HepG2 (cell line): ENCODE measurements around the gene TBC1D22A. TPM values are rescaled to one million over a fixed set of nuclear protein-coding genes. Genes with fewer than 3 reads are reported as not detected.

Source experiments
- GATAD2A ChIP-seq: IDR thresholded peaks from 2 replicates; pipeline ENCODE4 v1.6.1; 2016
- GMEB2 ChIP-seq: IDR thresholded peaks from 2 replicates; pipeline ENCODE4 v1.6.1; 2016; ENCODE audit warnings: missing biosample characterization, missing genetic modification reagents, low read depth
- JUND ChIP-seq: sonication (generic); formaldehyde crosslinking; IDR thresholded peaks from 2 replicates; pipeline ENCODE4 v1.8.0; 2022; ENCODE audit warnings: mild to moderate bottlenecking, missing genetic modification reagents
- NKX3-1 ChIP-seq: sonication (generic); formaldehyde crosslinking; IDR thresholded peaks from 2 replicates; pipeline ENCODE4 v1.5.0; 2020; ENCODE audit warnings: missing genetic modification reagents
- SAP130 ChIP-seq: IDR thresholded peaks from 2 replicates; pipeline ENCODE4 v1.6.1; 2016; ENCODE audit warnings: low read depth
- SPEN ChIP-seq: sonication (generic); formaldehyde crosslinking; IDR thresholded peaks from 2 replicates; pipeline ENCODE4 v1.5.1; 2020; ENCODE audit warnings: low read depth, mild to moderate bottlenecking, missing genetic modification reagents
- ZNF12 ChIP-seq: sonication (generic); formaldehyde crosslinking; IDR thresholded peaks from 2 replicates; pipeline ENCODE4 v1.5.0; 2020; ENCODE audit warnings: missing genetic modification reagents
- ZNF281 ChIP-seq: sonication (generic); formaldehyde crosslinking; IDR thresholded peaks from 2 replicates; pipeline ENCODE4 v1.4.0; 2020; ENCODE audit warnings: missing genetic modification reagents, borderline replicate concordance
- ZNF414 ChIP-seq: sonication (generic); formaldehyde crosslinking; IDR thresholded peaks from 2 replicates; pipeline ENCODE4 v1.5.0; 2020; ENCODE audit warnings: missing genetic modification reagents
- ZNF430 ChIP-seq: sonication (generic); formaldehyde crosslinking; IDR thresholded peaks from 2 replicates; pipeline ENCODE4 v1.9.0; 2021; ENCODE audit warnings: mild to moderate bottlenecking, missing genetic modification reagents
- ZNF549 ChIP-seq: sonication (generic); formaldehyde crosslinking; IDR thresholded peaks from 2 replicates; pipeline ENCODE4 v1.5.0; 2020; ENCODE audit warnings: missing genetic modification reagents
- ZNF644 ChIP-seq: IDR thresholded peaks from 2 replicates; pipeline ENCODE4 v1.6.1; 2016; ENCODE audit warnings: low read depth
- ZNF747 ChIP-seq: sonication (generic); formaldehyde crosslinking; IDR thresholded peaks from 2 replicates; pipeline ENCODE4 v1.8.1; 2023; ENCODE audit warnings: missing genetic modification reagents, mild to moderate bottlenecking, borderline replicate concordance
- ZNF781 ChIP-seq: sonication (generic); formaldehyde crosslinking; IDR thresholded peaks from 2 replicates; pipeline ENCODE4 v1.5.1; 2020; ENCODE audit warnings: borderline replicate concordance, mild to moderate bottlenecking, missing genetic modification reagents; ENCODE audit errors: not compliant biosample characterization
- polyA plus RNA-seq, 8 experiments: library from polyadenylated mRNA; depleted of rRNA in 3 of 8; stranded (reverse) in 7 of 8; unstranded in 1 of 8; fragments of >200 nt; fragmentation: Illumina TruSeq in 4 of 8; extraction: Trizol in 4 of 8; gene quantifications; 2 replicates each; pipeline versions ENCODE4 v1.2.1 to v1.2.3, GENCODE V29; 2011 to 2016; ENCODE audit warnings: low read depth in 4 of 8, missing spikeins in 1 of 8, mixed read lengths in 1 of 8; ENCODE audit not compliant: insufficient read depth in 1 of 8
- total RNA-seq, 5 experiments: library from RNA; depleted of rRNA; stranded (reverse); fragments of >200 nt; fragmentation: Illumina TruSeq; extraction: Trizol; gene quantifications; 2 replicates each; pipeline ENCODE4 v1.2.3, GENCODE V29; 2016; ENCODE audit warnings: low read depth in 1 of 5
- TF ChIP-seq, protein P1 (sequence below): sonication (generic); formaldehyde crosslinking; IDR thresholded peaks from 2 replicates; pipeline ENCODE4 v1.4.0; 2020; ENCODE audit warnings: missing genetic modification reagents, mild to moderate bottlenecking, borderline replicate concordance
- TF ChIP-seq, protein P2 (sequence below): sonication (generic); formaldehyde crosslinking; IDR thresholded peaks from 2 replicates; pipeline ENCODE4 v1.4.0; 2020; ENCODE audit warnings: missing genetic modification reagents

Gene TBC1D22A
- total and polyA plus RNA-seq, 2 of the 13 experiments (the other 11 are each of a cell fraction or from before 2014, with no cell fraction given) = 17.3 to 18.0 TPM

DNA sequence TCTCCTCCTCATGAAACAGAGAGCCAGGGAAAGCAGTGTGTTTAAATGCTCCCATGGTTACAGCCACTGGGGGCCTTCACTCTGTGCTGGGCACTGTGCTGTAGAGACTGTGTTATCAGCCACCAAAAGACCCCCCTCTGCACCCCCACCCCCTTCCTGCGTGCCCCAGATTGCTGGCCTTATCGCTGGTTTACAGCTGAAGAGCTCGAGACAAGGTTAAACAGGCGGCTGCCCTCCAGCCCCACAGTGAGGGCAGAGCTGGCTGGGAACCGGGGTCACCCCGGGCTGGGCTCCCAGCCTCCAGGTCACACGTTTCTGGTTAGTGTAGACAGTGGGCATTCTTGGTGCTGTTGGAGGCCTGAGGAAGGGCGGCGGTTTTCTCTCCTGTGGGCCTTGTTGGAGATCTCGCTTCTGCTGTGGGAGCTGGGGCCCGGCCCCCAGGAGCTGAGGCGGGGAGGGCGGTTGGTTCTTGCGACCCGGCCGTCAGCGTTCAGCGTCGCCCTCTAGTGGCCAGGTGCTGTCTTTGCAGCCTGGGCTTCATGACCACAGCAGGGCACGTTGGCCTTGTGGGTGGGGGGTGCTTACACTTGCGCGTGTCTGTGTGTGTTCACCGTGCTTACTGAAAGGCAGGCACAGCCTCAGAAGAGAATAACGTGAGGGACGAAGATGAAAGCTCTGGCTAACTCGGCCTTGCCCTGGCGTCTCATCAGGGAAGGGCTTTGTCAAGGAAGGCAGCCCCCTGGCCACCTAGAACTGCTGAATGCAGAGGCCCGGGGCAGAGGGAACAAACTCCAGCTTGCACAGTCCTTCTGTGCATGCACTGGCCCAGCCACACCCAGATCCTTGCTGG, 40.8 kb downstream of the TBC1D22A start (continued):
- TF ChIP-seq, protein P1, sequence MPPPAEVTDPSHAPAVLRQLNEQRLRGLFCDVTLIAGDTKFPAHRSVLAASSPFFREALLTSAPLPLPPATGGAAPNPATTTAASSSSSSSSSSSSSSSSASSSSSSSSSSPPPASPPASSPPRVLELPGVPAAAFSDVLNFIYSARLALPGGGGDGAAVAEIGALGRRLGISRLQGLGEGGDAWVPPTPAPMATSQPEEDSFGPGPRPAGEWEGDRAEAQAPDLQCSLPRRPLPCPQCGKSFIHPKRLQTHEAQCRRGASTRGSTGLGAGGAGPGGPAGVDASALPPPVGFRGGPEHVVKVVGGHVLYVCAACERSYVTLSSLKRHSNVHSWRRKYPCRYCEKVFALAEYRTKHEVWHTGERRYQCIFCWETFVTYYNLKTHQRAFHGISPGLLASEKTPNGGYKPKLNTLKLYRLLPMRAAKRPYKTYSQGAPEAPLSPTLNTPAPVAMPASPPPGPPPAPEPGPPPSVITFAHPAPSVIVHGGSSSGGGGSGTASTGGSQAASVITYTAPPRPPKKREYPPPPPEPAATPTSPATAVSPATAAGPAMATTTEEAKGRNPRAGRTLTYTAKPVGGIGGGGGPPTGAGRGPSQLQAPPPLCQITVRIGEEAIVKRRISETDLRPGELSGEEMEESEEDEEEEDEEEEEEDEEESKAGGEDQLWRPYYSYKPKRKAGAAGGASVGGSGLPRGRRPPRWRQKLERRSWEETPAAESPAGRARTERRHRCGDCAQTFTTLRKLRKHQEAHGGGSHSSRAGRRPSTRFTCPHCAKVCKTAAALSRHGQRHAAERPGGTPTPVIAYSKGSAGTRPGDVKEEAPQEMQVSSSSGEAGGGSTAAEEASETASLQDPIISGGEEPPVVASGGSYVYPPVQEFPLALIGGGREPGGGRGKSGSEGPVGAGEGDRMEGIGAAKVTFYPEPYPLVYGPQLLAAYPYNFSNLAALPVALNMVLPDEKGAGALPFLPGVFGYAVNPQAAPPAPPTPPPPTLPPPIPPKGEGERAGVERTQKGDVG = 0 out of 2 replicates have a peak, but pooled peaks have one; percentile 54
- TF ChIP-seq ZNF549 (CRISPR knock-in tag) (no peak), ZNF12 (CRISPR knock-in tag) (no peak), SPEN (CRISPR knock-in tag) (peak; percentile 74), GATAD2A (CRISPR knock-in tag) (0 out of 2 replicates have a peak, but pooled peaks have one; percentile 27), NKX3-1 (CRISPR knock-in tag) (no peak), ZNF644 (CRISPR knock-in tag) (no peak), ZNF781 (CRISPR knock-in tag) (no peak), JUND (CRISPR knock-in tag) (no peak), SAP130 (peak; percentile 49), ZNF414 (CRISPR knock-in tag) (no peak), ZNF430 (CRISPR knock-in tag) (no peak), ZNF281 (CRISPR knock-in tag) (no peak), GMEB2 (no peak), ZNF747 (CRISPR knock-in tag) (no peak)
- TF ChIP-seq, protein P2, sequence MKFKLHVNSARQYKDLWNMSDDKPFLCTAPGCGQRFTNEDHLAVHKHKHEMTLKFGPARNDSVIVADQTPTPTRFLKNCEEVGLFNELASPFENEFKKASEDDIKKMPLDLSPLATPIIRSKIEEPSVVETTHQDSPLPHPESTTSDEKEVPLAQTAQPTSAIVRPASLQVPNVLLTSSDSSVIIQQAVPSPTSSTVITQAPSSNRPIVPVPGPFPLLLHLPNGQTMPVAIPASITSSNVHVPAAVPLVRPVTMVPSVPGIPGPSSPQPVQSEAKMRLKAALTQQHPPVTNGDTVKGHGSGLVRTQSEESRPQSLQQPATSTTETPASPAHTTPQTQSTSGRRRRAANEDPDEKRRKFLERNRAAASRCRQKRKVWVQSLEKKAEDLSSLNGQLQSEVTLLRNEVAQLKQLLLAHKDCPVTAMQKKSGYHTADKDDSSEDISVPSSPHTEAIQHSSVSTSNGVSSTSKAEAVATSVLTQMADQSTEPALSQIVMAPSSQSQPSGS = no peak
